ENCODE measurements around the gene CCDC196.

GRCh38 chr14:66472251-66472650 is 13.9 kb upstream of the CCDC196 start:
- TF ChIP-seq E2F5 (CRISPR knock-in tag; IDR thresholded peaks at IDR 0.05) = no peak
- no peak for TF ChIP-seq CTCF (IDR thresholded peaks at IDR 0.05)
- TF ChIP-seq HMGXB4 (CRISPR knock-in tag; IDR thresholded peaks at IDR 0.05) = no peak
- no peak for TF ChIP-seq JUN (CRISPR knock-in tag; IDR thresholded peaks at IDR 0.05)
- no peak for TF ChIP-seq TEAD4 (CRISPR knock-in tag; IDR thresholded peaks at IDR 0.05)
- TF ChIP-seq RELA (CRISPR knock-in tag; IDR thresholded peaks at IDR 0.05; ENCODE audit: borderline replicate concordance) = no peak
- TF ChIP-seq USF1 (CRISPR knock-in tag; IDR thresholded peaks at IDR 0.05) = no peak
- no peak for TF ChIP-seq RORB (CRISPR knock-in tag; IDR thresholded peaks at IDR 0.05)
- no peak for TF ChIP-seq MLX (CRISPR knock-in tag; IDR thresholded peaks at IDR 0.05)
- TF ChIP-seq ZNF512 (CRISPR knock-in tag; IDR thresholded peaks at IDR 0.05; ENCODE audit: borderline replicate concordance) = no peak
- TF ChIP-seq ZBTB43 (CRISPR knock-in tag; IDR thresholded peaks at IDR 0.05) = no peak
- TF ChIP-seq HMGA2 (CRISPR knock-in tag; IDR thresholded peaks at IDR 0.05) = no peak
- TF ChIP-seq CBFB (CRISPR knock-in tag; IDR thresholded peaks at IDR 0.05; ENCODE audit: low read depth) = no peak
- no peak for TF ChIP-seq EMX1 (CRISPR knock-in tag; IDR thresholded peaks at IDR 0.05)

Measured in WTC11 (cell line).